ENCODE data around the gene ZNF320. TPM values are rescaled to one million over a fixed set of nuclear protein-coding genes. Genes with fewer than 3 reads are reported as not detected.
"Not testable (repeated sequence)": the region's sequence is repeated elsewhere in the genome, so short reads cannot be mapped to it uniquely, and the experiment has no call there.

Gene ZNF320
- total and polyA plus RNA-seq, 2 donors (not counting 1 experiment from before 2014, with no cell fraction given), result 3.6 to 19.7 TPM

- peak overlapping the region; percentile 50 for H3K9ac ChIP-seq (ENCODE audit: insufficient read depth, low read length)
- H3K4me1 ChIP-seq (ENCODE audit: control insufficient read depth, extremely low read depth, insufficient read depth, low read length), result peaks cover 2% of the 10 kb centered on the region
- TF ChIP-seq EZH2 (IDR thresholded peaks at IDR 0.05; ENCODE audit: low read length, missing control alignments) (no peak), CTCF (conservative IDR thresholded peaks at IDR 0.05 in 1 of 2, IDR thresholded peaks at IDR 0.05 in 1 of 2; ENCODE audit: low read depth in 1 of 2, low read length in 2 of 2) (no peak)
- no peaks in the 10 kb centered on the region for H3K79me2 ChIP-seq (ENCODE audit: control insufficient read depth, insufficient read depth, low read length)
- DNase-seq (ENCODE audit: low read depth in 2 of 2), result no peak
- no peaks in the 10 kb centered on the region for H3K27me3 ChIP-seq (ENCODE audit: control insufficient read depth, insufficient read depth, low read length)
- H3K36me3 ChIP-seq (ENCODE audit: control insufficient read depth, insufficient read depth, low read length), result no peaks in the 10 kb centered on the region
- peak overlapping the region; percentile 91 for H2AFZ ChIP-seq (ENCODE audit: low read length)
- H4K20me1 ChIP-seq (ENCODE audit: control insufficient read depth, extremely low read depth, insufficient read depth, low read length), result no peaks in the 10 kb centered on the region
- peak overlapping the region; percentile 87 for H3K4me2 ChIP-seq (ENCODE audit: extremely low read depth, insufficient read depth, low read length)
- no peaks in the 10 kb centered on the region for H3K9me3 ChIP-seq (ENCODE audit: control insufficient read depth, insufficient read depth, low read depth, low read length)
- peak overlapping the region; percentile 55 to 90 (median 71) for H3K4me3 ChIP-seq (replicated peaks in 1 of 4; ENCODE audit: control extremely low read depth in 1 of 4, insufficient read depth in 1 of 4, low read depth in 3 of 4, low read length in 4 of 4)
- H3K27ac ChIP-seq (ENCODE audit: insufficient read depth, low read length), result peak overlapping the region; percentile 64
Measured at GRCh38 chr19:52943134-52943883, 45.9 kb upstream of the ZNF320 start.

GRCh38 chr19:52942386-52943133 is 45.1 kb upstream of the ZNF320 start:
- Histone ChIP-seq H3K4me1 (ENCODE audit: control insufficient read depth, extremely low read depth, insufficient read depth, low read length) (peaks cover 2% of the 10 kb centered on the region), H3K27ac (ENCODE audit: insufficient read depth, low read length) (peak overlapping the region; percentile 76), H3K9me3 (ENCODE audit: control insufficient read depth, insufficient read depth, low read depth, low read length) (no peaks in the 10 kb centered on the region), H3K36me3 (ENCODE audit: control insufficient read depth, insufficient read depth, low read length) (no peaks in the 10 kb centered on the region), H3K4me2 (ENCODE audit: extremely low read depth, insufficient read depth, low read length) (peak overlapping the region; percentile 87), H3K79me2 (ENCODE audit: control insufficient read depth, insufficient read depth, low read length) (no peaks in the 10 kb centered on the region), H2AFZ (ENCODE audit: low read length) (peak overlapping the region; percentile 91), H3K9ac (ENCODE audit: insufficient read depth, low read length) (peak overlapping the region; percentile 65), H3K4me3 (replicated peaks in 1 of 4; ENCODE audit: control extremely low read depth in 1 of 4, insufficient read depth in 1 of 4, low read depth in 3 of 4, low read length in 4 of 4) (peak overlapping the region; percentile 86 to 95 (median 88)), H4K20me1 (ENCODE audit: control insufficient read depth, extremely low read depth, insufficient read depth, low read length) (no peaks in the 10 kb centered on the region), H3K27me3 (ENCODE audit: control insufficient read depth, insufficient read depth, low read length) (no peaks in the 10 kb centered on the region)
- no peak for TF ChIP-seq EZH2 (IDR thresholded peaks at IDR 0.05; ENCODE audit: low read length, missing control alignments)
- TF ChIP-seq CTCF (conservative IDR thresholded peaks at IDR 0.05 in 1 of 2, IDR thresholded peaks at IDR 0.05 in 1 of 2; ENCODE audit: low read depth in 1 of 2, low read length in 2 of 2), result no peak
- peak; percentile 77 to 81 for DNase-seq (ENCODE audit: low read depth in 2 of 2)

- Histone ChIP-seq H3K27me3 (ENCODE audit: control insufficient read depth, insufficient read depth, low read length) (no peaks in the 10 kb centered on the region), H3K4me2 (ENCODE audit: extremely low read depth, insufficient read depth, low read length) (peak overlapping the region; percentile 72), H3K4me1 (ENCODE audit: control insufficient read depth, extremely low read depth, insufficient read depth, low read length) (peaks cover 2% of the 10 kb centered on the region), H2AFZ (ENCODE audit: low read length) (peak overlapping the region; percentile 84), H3K79me2 (ENCODE audit: control insufficient read depth, insufficient read depth, low read length) (no peaks in the 10 kb centered on the region), H4K20me1 (ENCODE audit: control insufficient read depth, extremely low read depth, insufficient read depth, low read length) (no peaks in the 10 kb centered on the region), H3K9ac (ENCODE audit: insufficient read depth, low read length) (peak overlapping the region; percentile 65), H3K9me3 (ENCODE audit: control insufficient read depth, insufficient read depth, low read depth, low read length) (no peaks in the 10 kb centered on the region), H3K27ac (ENCODE audit: insufficient read depth, low read length) (peak overlapping the region; percentile 76), H3K4me3 (replicated peaks in 1 of 4; ENCODE audit: control extremely low read depth in 1 of 4, insufficient read depth in 1 of 4, low read depth in 3 of 4, low read length in 4 of 4) (peak overlapping the region; percentile 86 to 95 (median 88)), H3K36me3 (ENCODE audit: control insufficient read depth, insufficient read depth, low read length) (no peaks in the 10 kb centered on the region)
- TF ChIP-seq CTCF (conservative IDR thresholded peaks at IDR 0.05 in 1 of 2, IDR thresholded peaks at IDR 0.05 in 1 of 2; ENCODE audit: low read depth in 1 of 2, low read length in 2 of 2), result no peak
- TF ChIP-seq EZH2 (IDR thresholded peaks at IDR 0.05; ENCODE audit: low read length, missing control alignments), result no peak
- DNase-seq (ENCODE audit: low read depth in 2 of 2), result peak; percentile 23 to 29
Measured at GRCh38 chr19:52941941-52942385, 44.5 kb upstream of the ZNF320 start.

GRCh38 chr19:52941523-52941922 is 44.1 kb upstream of the ZNF320 start:
- H3K4me3 ChIP-seq (replicated peaks in 1 of 4; ENCODE audit: control extremely low read depth in 1 of 4, insufficient read depth in 1 of 4, low read depth in 3 of 4, low read length in 4 of 4), result peak overlapping the region; percentile 86 to 95 (median 88)
- not testable (repeated sequence) for H2AFZ ChIP-seq (ENCODE audit: low read length); H3K27ac ChIP-seq (ENCODE audit: insufficient read depth, low read length); H3K79me2 ChIP-seq (ENCODE audit: control insufficient read depth, insufficient read depth, low read length); H4K20me1 ChIP-seq (ENCODE audit: control insufficient read depth, extremely low read depth, insufficient read depth, low read length); H3K4me1 ChIP-seq (ENCODE audit: control insufficient read depth, extremely low read depth, insufficient read depth, low read length); H3K9me3 ChIP-seq (ENCODE audit: control insufficient read depth, insufficient read depth, low read depth, low read length); DNase-seq (ENCODE audit: low read depth in 2 of 2); H3K9ac ChIP-seq (ENCODE audit: insufficient read depth, low read length); H3K36me3 ChIP-seq (ENCODE audit: control insufficient read depth, insufficient read depth, low read length); H3K27me3 ChIP-seq (ENCODE audit: control insufficient read depth, insufficient read depth, low read length)
- peak overlapping the region; percentile 72 for H3K4me2 ChIP-seq (ENCODE audit: extremely low read depth, insufficient read depth, low read length)
